Heart right ventricle (tissue), 16 donors: ENCODE measurements around the gene FAM193B. TPM values are rescaled to one million over a fixed set of nuclear protein-coding genes. Genes with fewer than 3 reads are reported as not detected.

Source experiments
- ATAC-seq, 8 donors: fragments of 200-7000 bp; cut with Tn5 transposase; one replicate each; pipeline ENCODE4 v1.9.1; 2020; ENCODE audit warnings: mild to moderate bottlenecking in 8 of 8, moderate library complexity in 8 of 8, moderate number of reproducible peaks in 1 of 8
- DNase-seq, 2 donors: peaks; one replicate each; pipeline ENCODE4 v3.0.0-alpha.2; 2020
- H3K27ac ChIP-seq, 10 donors: fragments of 200-600 bp; sonication (generic) in 2 of 10; one replicate each; pipeline versions ENCODE4 v1.5.0 to v1.8.0; 2020 to 2022; ENCODE audit warnings: mild to moderate bottlenecking in 3 of 10
- H3K27me3 ChIP-seq, 7 donors: fragments of 200-600 bp; one replicate each; pipeline ENCODE4 v1.8.0; 2021 to 2022; ENCODE audit warnings: mild to moderate bottlenecking in 2 of 7
- H3K36me3 ChIP-seq, 9 donors: fragments of 200-600 bp; sonication (generic) in 1 of 9; one replicate each; pipeline versions ENCODE4 v1.5.0 to v1.8.0; 2020 to 2022; ENCODE audit warnings: mild to moderate bottlenecking in 2 of 9
- H3K4me1 ChIP-seq, 9 donors: fragments of 200-600 bp; sonication (generic) in 1 of 9; one replicate each; pipeline versions ENCODE4 v1.5.0 to v1.8.0; 2020 to 2022; ENCODE audit warnings: mild to moderate bottlenecking in 4 of 9
- H3K4me3 ChIP-seq, 10 donors: fragments of 200-600 bp; sonication (generic) in 2 of 10; one replicate each; pipeline versions ENCODE4 v1.5.0 to v1.8.0; 2020 to 2022; ENCODE audit warnings: mild to moderate bottlenecking in 7 of 10, moderate library complexity in 2 of 10
- H3K9me3 ChIP-seq, 11 donors: fragments of 200-600 bp in 10 of 11; sonication (generic) in 2 of 11; one replicate each; pipeline versions ENCODE4 v1.5.0 to v1.8.0; 2013 to 2022; ENCODE audit warnings: mild to moderate bottlenecking in 2 of 11, control low read depth in 1 of 11, moderate library complexity in 1 of 11
- CTCF ChIP-seq, 9 donors: fragments of 200-600 bp; sonication (generic) in 2 of 9; IDR thresholded peaks; one replicate each; pipeline versions ENCODE4 v1.5.0 to v1.8.0; 2021 to 2022; ENCODE audit warnings: antibody characterized with exemption in 9 of 9, mild to moderate bottlenecking in 5 of 9, moderate library complexity in 1 of 9
- WGBS, 2 donors: extraction: QIAGEN DNeasy Blood & Tissue Kit; methylation state at CpG; one replicate each; pipeline ENCODE4 v1.1.7; 2013; ENCODE audit warnings: inconsistent platforms in 1 of 2; 5-methylcytosine and 5-hydroxymethylcytosine counted together
- intact Hi-C, 10 donors: fragments of 100-400 bp; cut with DNase I; formaldehyde crosslinking; loops; one replicate each; pipeline versions ENCODE4 v1.11.1 to v1.14.2; 2022
- polyA plus RNA-seq, 2 donors: library from polyadenylated mRNA; stranded (reverse); fragments of 200-250 nt; gene quantifications; one replicate each; pipeline ENCODE4 v1.2.3, GENCODE V29; 2013
- total RNA-seq, 10 donors: library from RNA; stranded (reverse); fragmentation: NEBNext Ultra II Directional in 3 of 10; extraction: Animal tissue kit (Norgen Biotek cat#: 25700) in 3 of 10; gene quantifications; one replicate each; pipeline versions ENCODE4 v1.2.1 to v1.2.4, GENCODE V29; 2021 to 2023
- donor health status: Arrhythmogenic right ventricular cardiomyopathy.
- donor health status: ischemic (EF 13 %, LVEDD 7.1; RV severe dilation, severe dysfunction).
- donor health status: healthy with polysubstance abuse.
- donor health status: DM: no; HTN: yes; CAD: no.
- donor health status: DM: no; HTN: no; CAD: no.
- donor health status: ischemic (EF 25% LVEDD 6.9; RV normal size, moderate dysfunction).
- donor health status: ischemic (EF 25% LVEDD 5.7; RV mildly dilated, moderate dysfunction).
- donor health status: healthy.
- donor health status: DM: yes; HTN: yes; CAD: no.
- donor health status: Ischemic cardiomyopathy.
- donor health status: ischemic (EF 35%, LVEDD 5.7; RV mildly dilated, moderate dysfunction).
- donor health status: nonischemic (EF 11% LVEDD 7.7; RV severe dilation, severe dysfunction).
- donor health status: DM: yes; HTN: yes; CAD: no.
- donor health status: PGD.
- donor health status: ischemic (EF 29% LVEDD 5.4; RV normal size, mild dysfunction).
- donor health status: nonischemic (EF 23%, LVEDD 6.1; RV moderate dilation, normal function).

The FAM193B gene
- total and polyA plus RNA-seq, 12 donors: 14.1 to 201 (median 21.7) TPM

DNA sequence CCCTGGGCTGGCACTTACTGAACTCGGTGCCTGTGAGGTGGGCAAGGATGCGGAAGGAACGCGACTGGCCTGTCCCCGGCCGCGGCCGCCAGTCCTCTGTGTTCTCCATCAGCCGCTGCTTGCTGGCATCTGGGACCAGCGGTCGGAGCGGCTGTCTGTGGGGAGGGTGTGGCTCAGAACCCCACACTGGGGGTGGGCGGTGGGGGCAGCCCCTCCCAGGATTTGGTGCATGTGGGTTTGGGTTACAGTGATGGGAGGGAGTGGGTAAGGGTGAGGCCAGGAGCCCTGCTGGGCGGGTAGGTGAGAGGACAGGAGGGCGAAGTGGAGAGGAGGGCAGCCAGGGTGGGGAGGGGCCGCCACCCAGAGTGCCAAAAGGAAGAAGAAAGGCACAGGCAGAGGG lies 63.4 kb downstream of the FAM193B start:
- Histone ChIP-seq H3K9me3 (no peaks in the 10 kb centered on the region), H3K4me3 (no peak overlapping the region), H3K27me3 (no peaks in the 10 kb centered on the region), H3K36me3 (peaks cover 4 to 88% (median 50%) of the 10 kb centered on the region in 9 donors), H3K4me1 (peaks cover 13 to 47% (median 38%) of the 10 kb centered on the region in 9 donors), H3K27ac (peak overlapping the region in 1 of 10 donors; percentile 9)
- no peak for TF ChIP-seq CTCF (IDR thresholded peaks at IDR 0.05)
- intact Hi-C loops: loop anchor here in 1 of 10 donors (10.0 kb wide), 1 partner anchor 176 kb away; the partner anchor contains the start of gene MXD3
- DNase-seq (no peak), ATAC-seq (no peak)
- 94 to 95% methylated on average over 16 of the region's 16 CpGs for WGBS, 2 donors

DNA sequence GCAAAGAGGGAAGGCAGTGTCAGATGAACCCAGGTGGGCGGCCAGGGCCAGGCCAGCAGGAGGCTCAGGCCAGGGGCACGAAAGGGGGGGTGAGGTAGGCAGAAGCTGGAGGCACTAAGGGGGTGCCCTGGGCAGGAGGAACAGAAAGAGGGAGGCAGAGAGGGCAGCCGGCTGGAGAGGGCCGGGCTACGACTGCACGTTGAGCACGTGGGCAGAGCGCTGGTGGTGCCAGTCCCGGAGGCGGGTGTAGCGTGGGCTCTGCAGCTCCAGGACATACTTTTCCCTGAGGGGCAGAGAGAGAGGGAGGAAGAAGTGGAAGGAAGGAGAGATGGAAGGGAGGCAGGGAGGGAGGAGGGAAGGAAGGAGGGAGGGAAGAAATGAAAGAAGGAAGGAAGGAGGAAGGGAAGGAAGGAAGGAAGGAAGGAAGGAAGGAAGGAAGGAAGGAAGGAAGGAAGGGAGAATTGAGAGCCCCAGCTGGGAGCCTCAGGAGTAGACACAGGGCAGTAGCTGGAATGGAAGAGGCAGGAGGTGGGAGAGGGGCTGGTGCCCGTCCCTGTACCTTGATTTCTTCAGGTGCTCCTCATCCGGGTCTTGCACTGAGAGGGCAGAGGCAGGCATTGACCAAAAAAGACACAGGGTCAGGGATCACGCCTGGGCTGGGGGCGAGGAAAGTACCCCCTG lies 63.9 kb downstream of the FAM193B start:
- intact Hi-C loops: loop anchor here in 1 of 10 donors (10.0 kb wide), 1 partner anchor 176 kb away; the partner anchor contains the start of gene MXD3
- Histone ChIP-seq H3K27ac (no peak overlapping the region), H3K36me3 (peaks cover 4 to 89% (median 51%) of the 10 kb centered on the region in 9 donors), H3K27me3 (no peaks in the 10 kb centered on the region), H3K9me3 (no peaks in the 10 kb centered on the region), H3K4me1 (peaks cover 8 to 41% (median 32%) of the 10 kb centered on the region in 9 donors), H3K4me3 (no peak overlapping the region)
- TF ChIP-seq CTCF (IDR thresholded peaks at IDR 0.05): no peak
- DNase-seq (no peak), ATAC-seq (no peak)
- 87 to 88% methylated on average over 15 of the region's 15 CpGs for WGBS, 2 donors

DNA sequence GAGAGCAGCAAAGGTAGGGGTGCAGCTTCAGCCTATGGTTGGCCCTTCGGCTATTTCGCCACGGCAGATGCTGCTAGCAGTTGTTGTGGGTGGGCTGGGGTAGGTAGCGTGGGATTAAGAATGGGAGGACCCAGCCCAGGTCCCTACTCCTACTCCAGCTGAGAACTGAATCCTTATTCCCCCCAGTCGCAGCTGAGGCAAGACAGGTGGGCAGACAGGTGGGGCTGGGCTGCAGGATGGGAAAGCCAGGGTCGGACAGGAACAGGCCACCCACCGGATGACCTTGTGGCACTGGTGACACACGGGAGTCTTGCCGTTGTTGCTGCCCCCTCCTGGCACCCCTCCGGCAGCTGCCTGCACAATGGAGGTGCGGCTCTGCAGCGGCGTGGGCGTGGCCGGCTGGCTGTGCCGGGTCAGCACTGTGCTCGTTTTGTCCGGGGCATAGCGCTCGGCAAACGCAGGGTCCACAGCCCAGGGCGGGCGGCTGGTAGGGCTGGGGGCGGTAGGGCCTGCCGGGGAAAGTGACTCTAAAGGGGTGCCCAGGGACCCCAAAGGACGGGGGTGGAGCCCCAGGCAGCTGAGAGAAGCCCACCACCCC lies 65.1 kb downstream of the FAM193B start:
- ATAC-seq (no peak), DNase-seq (no peak)
- Histone ChIP-seq H3K27ac (no peak overlapping the region), H3K27me3 (no peaks in the 10 kb centered on the region), H3K4me3 (no peak overlapping the region), H3K9me3 (no peaks in the 10 kb centered on the region), H3K36me3 (peaks cover 4 to 100% (median 55%) of the 10 kb centered on the region in 9 donors), H3K4me1 (peaks cover 0 to 29% (median 20%) of the 10 kb centered on the region in 9 donors)
- 86% methylated on average over 26 of the region's 26 CpGs for WGBS, 2 donors
- intact Hi-C loops: no loop called here
- TF ChIP-seq CTCF (IDR thresholded peaks at IDR 0.05): peak in 3 of 9 donors; percentile 5 to 9 (median 8)

GRCh38 chr5:177487975-177488374 lies 66.4 kb downstream of the FAM193B start:
- intact Hi-C loops: no loop called here
- peak in 1 of 8 donors; percentile 1 for ATAC-seq
- H3K27ac ChIP-seq: no peak overlapping the region
- H3K4me3 ChIP-seq: no peak overlapping the region
- peaks cover 0 to 17% (median 8%) of the 10 kb centered on the region in 9 donors for H3K4me1 ChIP-seq
- H3K27me3 ChIP-seq: no peaks in the 10 kb centered on the region
- 92 to 95% methylated on average over 15 of the region's 15 CpGs for WGBS, 2 donors
- H3K9me3 ChIP-seq: no peaks in the 10 kb centered on the region
- DNase-seq: no peak
- peaks cover 4 to 100% (median 60%) of the 10 kb centered on the region in 9 donors for H3K36me3 ChIP-seq
- no peak for TF ChIP-seq CTCF (IDR thresholded peaks at IDR 0.05)
